ENCODE measurements around the gene CLEC4C. TPM values are rescaled to one million over a fixed set of nuclear protein-coding genes. Genes with fewer than 3 reads are reported as not detected.
"Not testable (repeated sequence)": the region's sequence is repeated elsewhere in the genome, so short reads cannot be mapped to it uniquely, and the experiment has no call there.

The CLEC4C gene
- total and polyA plus RNA-seq, 10 of the 15 experiments (the other 5 are each of a cell fraction or from before 2014, with no cell fraction given): 0.38 to 12.2 (median 4.6) TPM

GRCh38 chr12:7751941-7752922 is 5.1 kb upstream of the CLEC4C start:
- H3K36me3 ChIP-seq (ENCODE audit: control insufficient read depth in 2 of 2, insufficient read depth in 2 of 2, low read length in 1 of 2); H3K27ac ChIP-seq (ENCODE audit: control insufficient read depth, insufficient read depth); H2AFZ ChIP-seq (ENCODE audit: control insufficient read depth, low read depth, low read length); H3K9ac ChIP-seq (ENCODE audit: control insufficient read depth, insufficient read depth, low read length); RAD21 ChIA-PET (ENCODE audit: unreplicated experiment); intact Hi-C loops (cut with micrococcal nuclease; ENCODE audit: unreplicated experiment); H3K9me3 ChIP-seq (replicated peaks; ENCODE audit: control insufficient read depth, insufficient read depth, low read length); H3K4me2 ChIP-seq (ENCODE audit: control insufficient read depth, insufficient read depth); in situ Hi-C loops (cut with MboI); POLR2A ChIA-PET; H3K79me2 ChIP-seq (ENCODE audit: control insufficient read depth, insufficient read depth, low read length); ATAC-seq; H3K27me3 ChIP-seq (replicated peaks in 1 of 2; ENCODE audit: control insufficient read depth in 2 of 2, insufficient read depth in 2 of 2, low read length in 1 of 2); CTCF ChIA-PET; H3K4me3 ChIP-seq; BruUV-seq (replicated peaks); SMC1A ChIA-PET (ENCODE audit: uncharacterized antibody, unreplicated experiment); FAIRE-seq; H4K20me1 ChIP-seq (ENCODE audit: control insufficient read depth, insufficient read depth); DNase-seq (ENCODE audit: low read depth, low spot score): not testable (repeated sequence)
- peaks cover 32% of the 10 kb centered on the region for H3K4me1 ChIP-seq (ENCODE audit: control insufficient read depth, insufficient read depth, low read length)
- WGBS (ENCODE audit: insufficient coverage, insufficient replicate concordance, low lambda C conversion rate, missing lambda C conversion rate): 70% methylated on average over 25 of the region's 48 CpGs
- TF ChIP-seq RUNX3 (IDR thresholded peaks at IDR 0.05; ENCODE audit: low read length): peak; percentile 20; the same call in 1 of the 2 replicates

DNA sequence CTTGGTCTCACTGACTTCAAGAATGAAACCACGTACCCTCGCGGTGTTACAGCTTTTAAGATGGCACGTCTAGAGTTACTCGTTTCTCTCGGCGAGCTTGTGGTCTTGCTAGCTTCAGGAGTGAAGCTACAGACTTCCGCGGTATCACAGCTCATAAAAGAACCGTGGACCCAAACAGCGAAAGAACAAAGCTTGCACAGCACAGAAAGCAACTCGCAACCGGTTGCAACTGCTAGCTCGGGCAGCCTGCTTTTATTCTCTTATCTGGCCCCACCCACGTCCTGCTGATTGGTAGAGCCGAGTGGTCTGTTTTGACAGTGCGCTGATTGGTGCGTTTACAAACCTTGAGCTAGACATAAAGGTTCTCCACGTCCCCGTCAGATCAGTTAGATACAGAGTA is 4.2 kb upstream of the CLEC4C start:
- no peak for TF ChIP-seq BHLHE40 (IDR thresholded peaks at IDR 0.05; ENCODE audit: borderline replicate concordance in 1 of 2, low read depth in 2 of 2, low read length in 1 of 2)
- no peak for TF ChIP-seq POLR2AphosphoS2 (IDR thresholded peaks at IDR 0.05; ENCODE audit: low read depth, low read length)
- TF ChIP-seq, protein P1, sequence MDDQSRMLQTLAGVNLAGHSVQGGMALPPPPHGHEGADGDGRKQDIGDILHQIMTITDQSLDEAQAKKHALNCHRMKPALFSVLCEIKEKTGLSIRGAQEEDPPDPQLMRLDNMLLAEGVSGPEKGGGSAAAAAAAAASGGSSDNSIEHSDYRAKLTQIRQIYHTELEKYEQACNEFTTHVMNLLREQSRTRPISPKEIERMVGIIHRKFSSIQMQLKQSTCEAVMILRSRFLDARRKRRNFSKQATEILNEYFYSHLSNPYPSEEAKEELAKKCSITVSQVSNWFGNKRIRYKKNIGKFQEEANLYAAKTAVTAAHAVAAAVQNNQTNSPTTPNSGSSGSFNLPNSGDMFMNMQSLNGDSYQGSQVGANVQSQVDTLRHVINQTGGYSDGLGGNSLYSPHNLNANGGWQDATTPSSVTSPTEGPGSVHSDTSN (IDR thresholded peaks at IDR 0.05; ENCODE audit: insufficient replicate concordance, low read depth, low read length): no peak
- no peak for TF ChIP-seq GATAD2B (conservative IDR thresholded peaks at IDR 0.05; ENCODE audit: low read depth)
- TF ChIP-seq NFYB (IDR thresholded peaks at IDR 0.05; ENCODE audit: insufficient read depth, low read depth, low read length): peak; percentile 29; the same call in 1 of the 2 replicates
- TF ChIP-seq TBL1XR1 (IDR thresholded peaks at IDR 0.05; ENCODE audit: low read depth, low read length): no peak
- H2AFZ ChIP-seq (ENCODE audit: control insufficient read depth, low read depth, low read length): no peak overlapping the region
- H3K9me3 ChIP-seq (replicated peaks; ENCODE audit: control insufficient read depth, insufficient read depth, low read length): no peaks in the 10 kb centered on the region
- in situ Hi-C loops (cut with MboI) (no loop called here), intact Hi-C loops (cut with micrococcal nuclease; ENCODE audit: unreplicated experiment) (no loop called here)
- BruUV-seq (replicated peaks): no TSS peak
- DNase-seq (ENCODE audit: low read depth, low spot score) (no peak), FAIRE-seq (no peak), ATAC-seq (no peak)
- no peaks in the 10 kb centered on the region for H3K36me3 ChIP-seq (ENCODE audit: control insufficient read depth in 2 of 2, insufficient read depth in 2 of 2, low read length in 1 of 2)
- no peaks in the 10 kb centered on the region for H3K79me2 ChIP-seq (ENCODE audit: control insufficient read depth, insufficient read depth, low read length)
- no peak overlapping the region for H3K9ac ChIP-seq (ENCODE audit: control insufficient read depth, insufficient read depth, low read length)
- POLR2A ChIA-PET: no interaction called here
- WGBS (ENCODE audit: insufficient coverage, insufficient replicate concordance, low lambda C conversion rate, missing lambda C conversion rate): 59% methylated on average over 20 of the region's 20 CpGs
- SMC1A ChIA-PET (ENCODE audit: uncharacterized antibody, unreplicated experiment): no interaction called here
- no peaks in the 10 kb centered on the region for H3K27me3 ChIP-seq (replicated peaks in 1 of 2; ENCODE audit: control insufficient read depth in 2 of 2, insufficient read depth in 2 of 2, low read length in 1 of 2)
- no peaks in the 10 kb centered on the region for H4K20me1 ChIP-seq (ENCODE audit: control insufficient read depth, insufficient read depth)
- no peak overlapping the region for H3K4me2 ChIP-seq (ENCODE audit: control insufficient read depth, insufficient read depth)
- H3K27ac ChIP-seq (ENCODE audit: control insufficient read depth, insufficient read depth): no peak overlapping the region
- no peak overlapping the region for H3K4me3 ChIP-seq
- RAD21 ChIA-PET (ENCODE audit: unreplicated experiment): no interaction called here
- CTCF ChIA-PET: no interaction called here
- H3K4me1 ChIP-seq (ENCODE audit: control insufficient read depth, insufficient read depth, low read length): peaks cover 34% of the 10 kb centered on the region
